Activated T-cell treated with anti-CD3 and anti-CD28 coated beads, Interleukin-2, amount 50 U/mL, for 4 hours (primary cell): ENCODE results near the gene PPP1R1C. TPM values are rescaled to one million over a fixed set of nuclear protein-coding genes. Genes with fewer than 3 reads are reported as not detected.
"Not testable (repeated sequence)": the region's sequence is repeated elsewhere in the genome, so short reads cannot be mapped to it uniquely, and the experiment has no call there.

Experiments
- ATAC-seq, 2 donors: fragments of 200-7000 bp; cut with Tn5 transposase; one replicate each; pipeline ENCODE4 v1.10.0; 2021
- DNase-seq: peaks from one replicate; pipeline ENCODE4 v3.0.0-alpha.2; 2020
- H3K27me3 Mint-ChIP-seq: one replicate; pipeline ENCODE4 v1.8.0; 2021; ENCODE audit warnings: low read depth, mixed read lengths
- H3K36me3 Mint-ChIP-seq: one replicate; pipeline ENCODE4 v1.8.0; 2022; ENCODE audit warnings: mixed read lengths; ENCODE audit not compliant: insufficient read depth
- H3K4me1 Mint-ChIP-seq: one replicate; pipeline ENCODE4 v1.8.0; 2021; ENCODE audit warnings: low read depth, mixed read lengths
- H3K4me3 Mint-ChIP-seq: one replicate; pipeline ENCODE4 v1.8.0; 2021; ENCODE audit warnings: mild to moderate bottlenecking, moderate library complexity, mixed read lengths
- H3K9me3 Mint-ChIP-seq: one replicate; pipeline ENCODE4 v1.8.0; 2021; ENCODE audit warnings: mixed read lengths
- total RNA-seq, 3 donors: library from RNA; stranded (reverse); gene quantifications; one replicate each; pipeline ENCODE4 v1.2.1, GENCODE V29; 2021

PPP1R1C gene
- total RNA-seq, 3 donors from 2014 or later: not detected

DNA sequence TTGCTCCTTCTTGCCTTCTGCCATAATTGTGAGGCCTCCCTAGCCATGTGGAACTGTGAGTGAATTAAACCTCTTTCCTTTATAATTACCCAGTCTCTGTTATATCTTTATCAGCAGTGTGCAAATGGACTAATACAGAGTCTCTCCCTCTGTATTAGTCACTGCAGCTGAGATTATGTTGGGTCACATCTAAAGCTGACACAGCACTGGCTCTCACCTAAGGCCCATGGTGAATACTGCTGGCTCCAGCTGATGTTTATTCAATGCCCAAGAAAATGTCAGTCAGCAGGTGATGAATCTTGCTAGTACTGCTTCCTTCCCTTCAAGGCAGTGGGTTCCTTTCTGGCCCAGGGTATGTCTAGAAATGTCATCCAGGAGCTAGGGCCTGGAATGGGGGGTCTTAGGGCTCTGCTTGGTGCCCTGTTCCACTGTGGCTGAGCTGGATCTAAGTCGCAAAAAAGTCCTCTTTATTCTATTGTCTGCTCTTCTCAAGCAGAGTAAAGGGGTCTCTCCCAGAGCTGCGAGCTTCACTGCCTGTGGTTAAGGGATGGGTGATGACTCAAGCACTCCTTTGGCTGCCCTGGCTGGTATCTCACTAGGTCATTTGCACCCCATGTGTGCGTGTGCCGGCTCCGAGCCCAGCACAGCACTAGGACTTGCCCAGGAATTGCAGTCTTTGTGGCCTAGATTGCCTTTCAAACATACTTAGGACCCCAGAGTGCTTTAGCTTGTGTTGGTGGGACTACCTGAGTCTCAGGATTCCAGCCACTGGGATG, 29.9 kb downstream of the PPP1R1C start:
- DNase-seq (no peak), ATAC-seq (no peak)
- Mint-ChIP-seq H3K4me1 (no peaks in the 10 kb centered on the region), H3K27me3 (peaks cover 5% of the 10 kb centered on the region), H3K9me3 (peaks cover 24% of the 10 kb centered on the region), H3K36me3 (no peaks in the 10 kb centered on the region), H3K4me3 (no peak overlapping the region)

DNA sequence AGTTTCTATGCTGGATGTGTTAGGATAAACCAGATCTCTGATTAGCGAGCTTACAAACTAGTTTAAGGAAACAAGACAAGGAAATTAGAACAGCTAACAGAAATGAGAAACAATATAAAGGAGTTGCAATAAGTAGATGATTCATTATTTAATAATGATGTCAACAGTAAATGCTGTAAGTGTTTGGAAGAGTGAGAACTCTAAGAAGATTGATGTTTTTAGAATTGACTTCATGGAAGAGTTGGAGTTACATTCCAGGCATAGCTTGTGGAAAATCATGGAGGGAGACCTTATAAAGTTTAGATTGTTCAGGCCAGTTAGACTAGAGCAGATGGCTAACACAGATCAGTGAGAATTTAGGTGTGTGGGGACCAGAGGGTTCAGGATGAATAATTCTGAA, 32.6 kb downstream of the PPP1R1C start:
- peaks cover 5% of the 10 kb centered on the region for H3K27me3 Mint-ChIP-seq
- peaks cover 19% of the 10 kb centered on the region for H3K9me3 Mint-ChIP-seq
- H3K4me3 Mint-ChIP-seq: no peak overlapping the region
- ATAC-seq: no peak
- DNase-seq: no peak
- no peaks in the 10 kb centered on the region for H3K4me1 Mint-ChIP-seq
- H3K36me3 Mint-ChIP-seq: no peaks in the 10 kb centered on the region

DNA sequence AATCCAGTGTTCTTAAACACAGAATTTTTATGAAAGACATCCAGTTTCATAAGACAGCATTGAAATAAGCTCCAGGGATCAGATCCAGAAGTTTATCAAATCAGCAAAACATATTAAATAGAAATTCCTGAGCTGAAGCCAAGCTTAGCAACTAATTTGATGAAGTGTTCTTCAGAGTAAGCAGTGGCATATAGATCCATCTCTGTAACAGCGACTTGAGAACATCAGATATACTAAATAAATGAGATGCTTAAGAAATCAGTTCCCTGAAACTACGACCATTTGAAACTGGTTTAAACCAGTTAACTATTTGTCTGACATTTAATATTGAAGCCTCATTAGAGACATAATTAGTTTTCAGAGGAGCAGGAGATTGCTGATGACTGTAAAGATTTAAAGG, 34.1 kb downstream of the PPP1R1C start:
- no peaks in the 10 kb centered on the region for H3K4me1 Mint-ChIP-seq
- ATAC-seq: no peak
- no peak overlapping the region for H3K4me3 Mint-ChIP-seq
- peaks cover 5% of the 10 kb centered on the region for H3K27me3 Mint-ChIP-seq
- no peaks in the 10 kb centered on the region for H3K36me3 Mint-ChIP-seq
- no peak for DNase-seq
- H3K9me3 Mint-ChIP-seq: peaks cover 8% of the 10 kb centered on the region

DNA sequence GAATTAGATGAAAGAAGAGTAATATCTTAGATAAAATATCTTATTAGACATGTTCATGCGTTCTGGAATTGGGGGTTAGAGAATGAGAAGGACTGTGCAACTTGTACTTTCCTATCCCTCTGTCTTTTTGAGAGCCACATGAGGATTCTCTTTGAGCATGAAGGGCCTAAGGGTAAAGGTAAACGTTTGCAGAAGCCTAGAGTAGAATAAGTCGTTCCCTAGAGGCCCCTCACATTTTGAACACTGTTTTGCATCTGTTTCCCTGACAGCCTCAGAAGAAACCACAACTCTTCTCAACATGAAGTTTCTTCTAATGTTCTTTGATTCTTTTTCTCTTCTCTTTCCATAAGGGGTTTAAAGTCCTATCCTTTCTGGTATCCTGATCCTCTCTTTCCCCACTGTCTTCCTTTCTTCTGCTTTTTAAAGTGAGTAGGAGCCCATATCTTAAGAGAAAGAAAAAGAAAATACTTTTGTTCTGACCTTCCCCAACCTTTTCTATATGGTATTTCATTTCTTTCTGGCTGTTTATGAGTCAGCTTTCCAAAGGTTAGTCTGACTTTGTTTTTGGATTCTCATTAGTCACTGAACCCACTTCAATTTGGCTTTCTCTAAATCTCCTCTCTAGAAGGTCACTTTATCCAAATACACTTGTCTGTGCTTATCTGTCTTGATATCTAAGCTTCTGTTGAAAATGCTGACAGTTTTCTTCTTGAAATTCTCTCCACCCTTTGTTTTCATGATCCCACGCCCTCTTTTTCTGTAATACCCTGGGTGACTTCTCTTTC, 34.8 kb downstream of the PPP1R1C start:
- DNase-seq (no peak), ATAC-seq (no peak)
- H3K36me3 Mint-ChIP-seq: no peaks in the 10 kb centered on the region
- no peaks in the 10 kb centered on the region for H3K4me1 Mint-ChIP-seq
- peaks cover 3% of the 10 kb centered on the region for H3K27me3 Mint-ChIP-seq
- H3K9me3 Mint-ChIP-seq: peaks cover 8% of the 10 kb centered on the region
- H3K4me3 Mint-ChIP-seq: no peak overlapping the region

DNA sequence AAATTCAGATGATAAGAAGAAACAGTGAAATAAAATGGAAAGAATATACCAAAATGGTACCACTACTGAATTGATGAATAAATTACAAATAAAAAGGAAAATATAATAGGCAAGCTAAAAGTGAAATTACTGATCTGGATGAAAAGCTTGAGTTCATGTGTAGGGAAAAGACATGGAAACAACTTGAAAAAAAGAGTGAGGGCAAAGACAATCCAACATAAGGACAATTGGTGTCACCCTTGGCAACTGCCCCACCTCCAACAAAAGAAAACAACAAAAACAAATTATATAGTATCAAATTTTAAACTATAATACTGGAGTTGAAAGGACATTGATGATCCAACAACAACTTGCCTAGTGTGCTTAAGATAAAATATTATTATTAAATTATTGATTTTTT, 37.6 kb downstream of the PPP1R1C start:
- Mint-ChIP-seq H3K27me3 (peaks cover 3% of the 10 kb centered on the region), H3K9me3 (peaks cover 8% of the 10 kb centered on the region), H3K36me3 (no peaks in the 10 kb centered on the region), H3K4me1 (no peaks in the 10 kb centered on the region), H3K4me3 (no peak overlapping the region)
- DNase-seq: no peak
- ATAC-seq: no peak

DNA sequence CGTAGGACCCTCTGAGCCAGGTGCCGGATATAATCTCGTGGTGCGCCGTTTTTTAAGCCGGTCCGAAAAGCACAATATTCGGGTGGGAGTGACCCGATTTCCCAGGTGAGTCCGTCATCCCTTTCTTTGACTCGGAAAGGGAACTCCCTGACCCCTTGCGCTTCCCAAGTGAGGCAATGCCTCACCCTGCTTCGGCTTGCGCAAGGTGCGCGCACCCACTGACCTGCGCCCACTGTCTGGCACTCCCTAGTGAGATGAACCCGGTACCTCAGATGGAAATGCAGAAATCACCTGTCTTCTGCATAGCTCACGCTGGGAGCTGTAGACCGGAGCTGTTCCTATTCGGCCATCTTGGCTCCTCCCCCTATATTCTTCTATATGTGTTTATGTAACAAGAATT, 45.2 kb downstream of the PPP1R1C start:
- not testable (repeated sequence) for H3K9me3 Mint-ChIP-seq, H3K4me1 Mint-ChIP-seq, ATAC-seq, H3K36me3 Mint-ChIP-seq, DNase-seq, H3K4me3 Mint-ChIP-seq
- peaks cover 11% of the 10 kb centered on the region for H3K27me3 Mint-ChIP-seq

DNA sequence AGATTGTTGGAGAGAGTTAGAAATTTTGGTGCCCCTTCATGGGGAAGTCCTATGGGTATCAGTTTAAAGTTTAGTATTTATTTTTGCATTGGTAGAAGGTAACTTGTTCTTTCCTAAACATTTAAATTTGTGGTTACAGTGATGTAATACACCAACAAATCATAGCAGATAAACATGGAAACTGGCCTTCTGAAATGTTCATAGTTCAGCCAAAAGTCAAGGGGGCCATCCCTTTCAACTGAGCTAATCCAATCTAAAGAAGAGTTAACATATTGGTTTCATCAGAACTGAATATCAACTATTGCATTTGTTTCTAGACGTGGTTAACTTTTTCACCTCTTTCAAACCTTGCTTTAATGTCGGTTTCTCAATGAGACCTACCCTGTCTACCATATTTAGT, 46.3 kb downstream of the PPP1R1C start:
- no peaks in the 10 kb centered on the region for H3K36me3 Mint-ChIP-seq
- DNase-seq: no peak
- ATAC-seq: no peak

DNA sequence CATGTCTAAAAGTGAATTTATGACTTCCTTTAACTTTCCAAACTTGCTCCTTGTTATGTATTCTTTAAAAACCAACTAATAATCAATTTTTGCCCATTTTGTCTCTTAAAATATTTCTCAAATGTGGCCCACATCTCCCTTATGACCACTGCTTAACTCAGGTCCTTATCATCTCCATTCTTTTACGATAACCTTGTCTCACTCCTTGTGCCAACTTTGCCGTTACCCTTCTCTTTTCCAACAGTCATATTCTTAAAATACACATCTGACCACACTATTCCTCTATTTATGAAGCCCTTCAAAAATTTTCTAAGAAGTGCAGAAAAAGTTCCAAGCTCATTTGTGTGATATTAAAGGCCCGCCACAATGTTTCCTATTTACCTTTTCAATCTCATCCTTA, 47.8 kb downstream of the PPP1R1C start:
- H3K9me3 Mint-ChIP-seq: no peaks in the 10 kb centered on the region
- H3K4me3 Mint-ChIP-seq: no peak overlapping the region
- H3K36me3 Mint-ChIP-seq: no peaks in the 10 kb centered on the region
- ATAC-seq (no peak), DNase-seq (no peak)
- H3K27me3 Mint-ChIP-seq: peaks cover 11% of the 10 kb centered on the region
- H3K4me1 Mint-ChIP-seq: no peaks in the 10 kb centered on the region

More for the DNA sequence above, 46.3 kb downstream of the PPP1R1C start:
- H3K27me3 Mint-ChIP-seq: peaks cover 11% of the 10 kb centered on the region
- no peak overlapping the region for H3K4me3 Mint-ChIP-seq
- no peaks in the 10 kb centered on the region for H3K9me3 Mint-ChIP-seq
- H3K4me1 Mint-ChIP-seq: no peaks in the 10 kb centered on the region

DNA sequence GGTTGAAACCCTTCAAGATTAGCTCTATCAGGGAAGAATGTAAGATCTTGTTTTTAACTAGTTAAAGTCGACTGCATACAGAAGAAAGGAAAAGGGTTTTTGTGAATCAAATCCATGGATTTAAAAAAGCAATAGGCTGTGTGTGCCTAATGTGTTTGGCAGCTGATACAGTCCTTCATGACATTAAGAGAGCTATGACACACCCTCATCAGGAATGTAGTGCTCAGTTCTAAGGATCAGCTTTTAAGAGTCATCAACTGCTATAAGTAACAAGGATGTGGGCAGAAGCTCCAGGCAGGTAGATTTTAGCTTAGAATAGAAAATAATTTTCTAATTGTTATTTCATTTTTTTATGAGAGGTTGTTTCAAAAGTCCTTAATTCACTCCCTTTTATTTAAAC, 52.9 kb downstream of the PPP1R1C start:
- DNase-seq (no peak), ATAC-seq (no peak)
- no peaks in the 10 kb centered on the region for H3K9me3 Mint-ChIP-seq
- no peak overlapping the region for H3K4me3 Mint-ChIP-seq
- no peaks in the 10 kb centered on the region for H3K36me3 Mint-ChIP-seq
- peaks cover 5% of the 10 kb centered on the region for H3K27me3 Mint-ChIP-seq
- no peaks in the 10 kb centered on the region for H3K4me1 Mint-ChIP-seq

DNA sequence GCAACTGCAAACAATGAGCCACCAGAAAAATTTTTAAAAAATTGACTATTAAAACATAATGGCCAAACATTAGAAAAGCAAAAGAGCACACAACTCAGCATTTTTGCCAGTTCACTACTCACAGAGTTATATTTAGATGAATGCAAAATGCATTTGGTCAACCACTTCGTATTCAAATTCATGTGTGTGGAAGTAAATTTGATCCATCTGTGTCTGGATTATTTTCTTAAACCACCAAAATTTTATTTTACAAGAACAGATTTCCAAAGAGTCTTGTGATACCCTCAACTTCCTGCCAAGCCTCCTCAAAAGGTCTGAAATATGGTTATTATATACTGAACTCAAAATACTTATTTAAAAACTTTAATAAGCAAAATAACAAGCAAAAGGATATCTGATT, 57.4 kb downstream of the PPP1R1C start:
- Mint-ChIP-seq H3K27me3 (peaks cover 2% of the 10 kb centered on the region), H3K4me1 (no peaks in the 10 kb centered on the region), H3K4me3 (no peak overlapping the region), H3K36me3 (no peaks in the 10 kb centered on the region), H3K9me3 (no peaks in the 10 kb centered on the region)
- ATAC-seq (no peak), DNase-seq (no peak)

DNA sequence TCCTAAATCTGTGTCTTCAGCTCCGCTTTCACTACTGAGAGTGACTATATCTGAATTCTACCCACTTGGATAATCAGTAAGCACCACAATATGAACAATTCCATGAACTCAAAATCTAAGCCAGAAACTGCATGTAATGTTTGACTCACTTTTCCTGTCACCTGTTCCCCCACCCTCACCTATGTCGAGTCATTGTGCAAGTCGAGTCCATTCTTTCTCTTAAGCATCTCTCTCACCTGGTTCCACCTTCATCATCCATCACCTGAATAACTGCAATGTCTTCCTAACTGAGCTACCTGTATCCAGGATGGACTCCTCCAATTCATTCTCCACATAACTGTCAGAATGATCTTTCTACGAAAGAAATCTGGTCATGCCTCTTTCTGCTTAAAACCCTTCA, 58.2 kb downstream of the PPP1R1C start:
- H3K4me3 Mint-ChIP-seq: no peak overlapping the region
- ATAC-seq: no peak
- H3K9me3 Mint-ChIP-seq: no peaks in the 10 kb centered on the region

DNA sequence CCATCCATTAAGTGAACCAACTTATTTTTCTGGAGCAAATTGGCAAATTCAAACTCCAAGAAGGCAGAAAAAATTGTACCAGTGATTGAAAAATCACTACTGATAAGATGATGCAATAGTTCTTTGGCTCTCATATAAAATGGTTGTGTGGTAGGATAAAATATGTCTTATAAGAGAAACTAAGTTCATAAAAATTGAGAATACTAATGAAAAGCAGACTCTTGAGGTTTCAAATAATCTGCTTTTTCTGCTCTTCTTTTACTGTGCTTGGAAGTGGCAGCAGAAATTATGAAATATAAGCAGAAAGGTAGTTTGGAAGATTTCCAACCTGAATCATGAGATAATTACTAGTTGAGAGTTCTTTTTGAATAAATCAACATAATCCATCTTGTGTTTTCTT, 61.9 kb downstream of the PPP1R1C start:
- DNase-seq (no peak), ATAC-seq (no peak)
- H3K4me3 Mint-ChIP-seq: no peak overlapping the region
- H3K36me3 Mint-ChIP-seq: no peaks in the 10 kb centered on the region
- no peaks in the 10 kb centered on the region for H3K9me3 Mint-ChIP-seq
- peaks cover 2% of the 10 kb centered on the region for H3K27me3 Mint-ChIP-seq
- no peaks in the 10 kb centered on the region for H3K4me1 Mint-ChIP-seq

More for the DNA sequence above, 58.2 kb downstream of the PPP1R1C start:
- H3K4me1 Mint-ChIP-seq: no peaks in the 10 kb centered on the region
- no peaks in the 10 kb centered on the region for H3K36me3 Mint-ChIP-seq
- peaks cover 2% of the 10 kb centered on the region for H3K27me3 Mint-ChIP-seq
- no peak for DNase-seq

DNA sequence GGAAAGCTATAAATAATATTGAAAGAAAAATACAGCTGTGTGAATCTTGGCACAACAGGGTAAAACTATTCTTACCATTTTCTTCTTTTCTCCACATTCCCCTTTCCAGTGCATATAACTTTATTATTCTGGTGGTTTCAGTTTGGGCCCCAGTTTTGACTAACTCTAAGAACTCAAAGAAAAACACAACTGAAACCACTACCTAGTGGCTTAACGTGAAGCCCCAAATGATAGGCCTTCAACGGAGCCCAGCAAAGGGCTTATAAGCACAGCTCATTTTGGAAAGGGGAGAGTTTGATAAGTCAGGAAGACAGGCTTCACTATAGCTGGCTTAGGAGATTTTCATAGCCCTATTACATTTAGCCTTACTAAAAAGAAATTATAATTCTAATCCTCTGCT, 62.4 kb downstream of the PPP1R1C start:
- DNase-seq (no peak), ATAC-seq (no peak)
- Mint-ChIP-seq H3K4me1 (no peaks in the 10 kb centered on the region), H3K9me3 (no peaks in the 10 kb centered on the region), H3K4me3 (no peak overlapping the region), H3K36me3 (no peaks in the 10 kb centered on the region), H3K27me3 (peaks cover 2% of the 10 kb centered on the region)

DNA sequence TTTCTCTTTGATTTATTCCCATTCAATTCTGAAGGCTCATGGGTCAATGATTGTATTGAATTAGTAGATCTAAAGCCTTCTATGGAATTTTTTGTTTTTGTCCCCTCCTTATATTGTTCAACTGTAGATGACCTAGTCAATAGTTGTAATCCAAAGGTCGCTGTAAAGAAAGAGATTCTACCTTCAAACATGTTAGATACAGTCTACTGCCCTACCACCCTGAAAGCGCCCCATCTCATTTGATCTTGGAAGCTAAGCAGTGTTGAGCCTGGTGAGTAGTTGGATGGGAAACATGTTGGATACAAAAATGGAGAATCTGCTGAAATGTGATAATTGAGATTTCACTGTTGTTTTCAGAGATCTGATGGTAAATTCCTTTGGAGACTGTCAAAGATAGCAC, 63.0 kb downstream of the PPP1R1C start:
- Mint-ChIP-seq H3K4me3 (no peak overlapping the region), H3K4me1 (no peaks in the 10 kb centered on the region)

More for the DNA sequence above, 63.0 kb downstream of the PPP1R1C start:
- Mint-ChIP-seq H3K9me3 (no peaks in the 10 kb centered on the region), H3K27me3 (peaks cover 2% of the 10 kb centered on the region), H3K36me3 (no peaks in the 10 kb centered on the region)
- ATAC-seq (no peak), DNase-seq (no peak)
